PC-3 (cell line): ENCODE measurements around the gene TBC1D16. TPM values are rescaled to one million over a fixed set of nuclear protein-coding genes. Genes with fewer than 3 reads are reported as not detected.

Source experiments
- ATAC-seq: fragments of 200-7000 bp; cut with Tn5 transposase; 2 replicates; pipeline ENCODE4 v1.9.1; 2020; ENCODE audit warnings: mild to moderate bottlenecking, moderate library complexity
- BruUV-seq: library from RNA; stranded (reverse); fragments of 400-500 nt; replicated peaks from 2 replicates; lab custom pipeline; 2021; lab: Mats Ljungman, UMichigan
- CTCF ChIA-PET: fragments of 300-600 bp; sonication (Branson Sonifier 250); formaldehyde crosslinking; loops from one replicate; lab custom pipeline; 2022; ENCODE audit warnings: antibody characterized with exemption; lab: Charles Lee
- POLR2A ChIA-PET: fragments of 300-600 bp; sonication (Branson Sonifier 250); formaldehyde crosslinking; loops from one replicate; lab custom pipeline; 2022; ENCODE audit warnings: antibody characterized with exemption; ENCODE audit not compliant: unreplicated experiment; lab: Charles Lee
- DNase-seq: peaks from one replicate; pipeline ENCODE4 v3.0.0-alpha.2; 2015
- H2AFZ ChIP-seq: fragments of 300-600 bp; sonication (generic); 2 replicates; pipeline ENCODE4 v1.6.0; 2016; ENCODE audit warnings: antibody characterized with exemption, low read length
- H3F3A ChIP-seq: fragments of 300-600 bp; sonication (generic); one replicate; pipeline ENCODE4 v1.6.0; 2017; ENCODE audit warnings: antibody characterized with exemption, low read length, control low read depth, mild to moderate bottlenecking; ENCODE audit not compliant: unreplicated experiment
- H3K27ac ChIP-seq: fragments of 300-600 bp; sonication (generic); 2 replicates; pipeline ENCODE4 v1.5.1; 2016; ENCODE audit warnings: mild to moderate bottlenecking, low read length
- H3K27me3 ChIP-seq: fragments of 300-600 bp; sonication (generic); 2 replicates; pipeline ENCODE4 v1.6.1; 2016; ENCODE audit warnings: low read length, mixed read lengths
- H3K36me3 ChIP-seq: fragments of 300-600 bp; sonication (generic); 2 replicates; pipeline ENCODE4 v1.6.1; 2016; ENCODE audit warnings: low read depth, mixed run types, low read length, mixed read lengths
- H3K4me1 ChIP-seq: fragments of 300-600 bp; sonication (generic); 2 replicates; pipeline ENCODE4 v1.5.1; 2016; ENCODE audit warnings: low read length; ENCODE audit not compliant: insufficient read depth
- H3K4me2 ChIP-seq: fragments of 300-600 bp; sonication (generic); 2 replicates; pipeline ENCODE4 v1.6.0; 2016; ENCODE audit warnings: low read length
- H3K4me3 ChIP-seq: fragments of 300-600 bp; sonication (generic); 2 replicates; pipeline ENCODE4 v1.5.1; 2016; ENCODE audit warnings: mild to moderate bottlenecking, low read length, mixed read lengths
- H3K79me2 ChIP-seq: fragments of 300-600 bp; sonication (generic); 2 replicates; pipeline ENCODE4 v1.6.1; 2017; ENCODE audit warnings: low read length, mixed read lengths
- H3K9ac ChIP-seq: fragments of 300-600 bp; sonication (generic); 2 replicates; pipeline ENCODE4 v1.6.0; 2016; ENCODE audit warnings: mild to moderate bottlenecking, low read length
- H3K9me2 ChIP-seq: fragments of 300-600 bp; sonication (generic); replicated peaks from 2 replicates; pipeline ENCODE4 v1.6.1; 2016; ENCODE audit warnings: mixed run types, low read length, mixed read lengths
- H3K9me3 ChIP-seq: fragments of 300-600 bp; sonication (generic); 2 replicates; pipeline ENCODE4 v1.6.1; 2016; ENCODE audit warnings: low read length, mixed read lengths
- H4K20me1 ChIP-seq: fragments of 300-600 bp; sonication (generic); 2 replicates; pipeline ENCODE4 v1.6.1; 2016; ENCODE audit warnings: low read length, mixed read lengths
- CTCF ChIP-seq: fragments of 300-600 bp; sonication (generic); conservative IDR thresholded peaks from 2 replicates; pipeline ENCODE4 v1.5.1; 2017; ENCODE audit warnings: antibody characterized with exemption, low read depth, mild to moderate bottlenecking, low read length
- EZH2 ChIP-seq: fragments of 300-600 bp; sonication (generic); IDR thresholded peaks from one replicate; pipeline ENCODE4 v1.6.1; 2017; ENCODE audit warnings: antibody characterized with exemption, mild to moderate bottlenecking, low read length; ENCODE audit not compliant: unreplicated experiment
- EZH2phosphoT487 ChIP-seq: fragments of 300-600 bp; sonication (generic); IDR thresholded peaks from 2 replicates; pipeline ENCODE4 v1.6.1; 2018; ENCODE audit warnings: mild to moderate bottlenecking, antibody characterized with exemption, low read length, borderline replicate concordance
- intact Hi-C: fragments of 100-400 bp; cut with micrococcal nuclease; formaldehyde crosslinking; loops from 2 replicates; pipeline ENCODE4 v1.9.0; 2023
- total RNA-seq: library from RNA; depleted of rRNA; stranded (reverse); fragments of >200 nt; gene quantifications from 2 replicates; pipeline ENCODE4 v1.2.3, GENCODE V29; 2014

Gene TBC1D16
- total RNA-seq, 1 experiment from 2014 or later: 23.7 TPM

- peak overlapping the region; percentile 45 for H2AFZ ChIP-seq
- H3K9me2 ChIP-seq: no peaks in the 10 kb centered on the region
- no peaks in the 10 kb centered on the region for H3K36me3 ChIP-seq
- TF ChIP-seq EZH2: no peak
- 0 out of 2 replicates have a peak, but pooled peaks have one; percentile 29 for TF ChIP-seq EZH2phosphoT487
- no peak for TF ChIP-seq CTCF
- H3K4me2 ChIP-seq: peak overlapping the region; percentile 79
- peak overlapping the region; percentile 31 for H3K9ac ChIP-seq
- intact Hi-C loops: loop anchor here (1.0 to 5.0 kb wide), 3 partner anchors 27 to 150 kb away; no protein-coding TSS in a partner anchor
- ChIA-PET POLR2A (interaction anchor here (0.6 to 0.9 kb wide), 3 partner anchors 46 to 149 kb away, joined by 3 to 4 read pairs (median 3); no protein-coding TSS in a partner anchor), CTCF (interaction anchor here (0.6 to 1.0 kb wide), 4 partner anchors 41 to 248 kb away, joined by 3 to 5 read pairs (median 4); partner anchors contain the start of gene CBX4)
- no peaks in the 10 kb centered on the region for H4K20me1 ChIP-seq
- ATAC-seq (peak; percentile 71), DNase-seq (peak; percentile 93)
- no peaks in the 10 kb centered on the region for H3K79me2 ChIP-seq
- H3K9me3 ChIP-seq: no peaks in the 10 kb centered on the region
- H3K27me3 ChIP-seq: no peaks in the 10 kb centered on the region
- H3K4me3 ChIP-seq: peak overlapping the region; percentile 51
- no TSS peak for BruUV-seq
- H3K4me1 ChIP-seq: peaks cover 43% of the 10 kb centered on the region
- H3F3A ChIP-seq: peaks cover 4% of the 10 kb centered on the region
- peak overlapping the region; percentile 45 for H3K27ac ChIP-seq
Observed at GRCh38 chr17:79988185-79988971, 47.3 kb downstream of the TBC1D16 start.

DNA sequence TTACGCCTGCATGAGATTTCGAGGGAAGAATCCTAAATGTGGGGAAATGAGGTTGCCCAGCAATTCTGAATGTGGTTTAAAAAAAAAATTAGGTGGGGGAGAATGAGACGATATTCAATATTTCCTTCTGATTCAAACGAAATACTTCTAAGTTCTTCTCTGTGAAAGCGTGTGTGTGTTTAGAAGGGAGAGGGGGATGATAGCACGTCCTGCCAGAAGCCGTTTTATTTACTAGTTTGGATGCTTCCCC, 47.8 kb downstream of the TBC1D16 start:
- Histone ChIP-seq H3K36me3 (no peaks in the 10 kb centered on the region), H3K9ac (peak overlapping the region; percentile 31), H3K27me3 (no peaks in the 10 kb centered on the region), H3F3A (peaks cover 4% of the 10 kb centered on the region), H3K4me3 (peak overlapping the region; percentile 51), H2AFZ (peak overlapping the region; percentile 45), H3K4me1 (peaks cover 39% of the 10 kb centered on the region), H3K9me2 (no peaks in the 10 kb centered on the region), H3K4me2 (peak overlapping the region; percentile 79), H3K9me3 (no peaks in the 10 kb centered on the region), H4K20me1 (no peaks in the 10 kb centered on the region), H3K27ac (peak overlapping the region; percentile 45), H3K79me2 (no peaks in the 10 kb centered on the region)
- ATAC-seq: no peak
- TF ChIP-seq EZH2 (no peak), EZH2phosphoT487 (no peak), CTCF (no peak)
- ChIA-PET CTCF (interaction anchor here (0.6 to 1.0 kb wide), 3 partner anchors 42 to 180 kb away, joined by 3 to 5 read pairs (median 3); partner anchors contain the start of gene CBX4), POLR2A (interaction anchor here (0.7 to 0.9 kb wide), 2 partner anchors 148 to 242 kb away, joined by 4 to 6 read pairs; no protein-coding TSS in a partner anchor)
- intact Hi-C loops: loop anchor here (1.0 to 5.0 kb wide), 3 partner anchors 27 to 150 kb away; no protein-coding TSS in a partner anchor
- no peak for DNase-seq
- TSS peak; percentile 19 for BruUV-seq
